ENCODE measurements around the gene GTF2F1. TPM values are rescaled to one million over a fixed set of nuclear protein-coding genes. Genes with fewer than 3 reads are reported as not detected.
"Not testable (repeated sequence)": the region's sequence is repeated elsewhere in the genome, so short reads cannot be mapped to it uniquely, and the experiment has no call there.

Gene GTF2F1
- total RNA-seq, 1 donor from 2014 or later = 52.8 TPM

DNA sequence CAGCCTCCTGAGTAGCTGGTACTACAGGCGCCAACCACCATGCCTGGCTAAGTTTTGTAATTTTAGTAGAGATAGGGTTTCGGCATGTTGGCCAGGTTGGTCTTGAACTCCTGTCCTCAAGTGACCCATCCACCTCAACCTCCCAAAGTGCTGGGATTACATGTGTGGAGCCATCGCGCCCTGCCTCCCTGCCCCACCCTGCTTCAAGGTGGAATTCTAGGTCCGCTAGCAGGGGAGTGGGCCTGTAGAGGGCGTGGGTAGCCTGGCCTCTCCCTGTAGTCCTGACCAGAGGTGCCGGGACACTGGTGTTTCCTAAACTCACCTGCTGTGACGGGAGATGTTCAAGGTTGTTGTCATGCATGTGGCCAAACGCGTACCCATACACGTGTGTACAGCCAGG lies 40.2 kb upstream of the GTF2F1 start:
- DNase-seq (ENCODE audit: extremely low spot score in 2 of 2) = no peak
- Histone ChIP-seq H3K36me3 (no peaks in the 10 kb centered on the region), H3K4me3 (no peak overlapping the region), H3K27me3 (no peaks in the 10 kb centered on the region), H3K27ac (no peak overlapping the region), H3K9me3 (no peaks in the 10 kb centered on the region), H3K4me1 (no peaks in the 10 kb centered on the region)
- TF ChIP-seq POLR2AphosphoS5 (IDR thresholded peaks at IDR 0.05; ENCODE audit: insufficient read depth in 1 of 2, low read depth in 1 of 2) = no peak
- TF ChIP-seq POLR2A (IDR thresholded peaks at IDR 0.05) = no peak
- TF ChIP-seq, protein P1, sequence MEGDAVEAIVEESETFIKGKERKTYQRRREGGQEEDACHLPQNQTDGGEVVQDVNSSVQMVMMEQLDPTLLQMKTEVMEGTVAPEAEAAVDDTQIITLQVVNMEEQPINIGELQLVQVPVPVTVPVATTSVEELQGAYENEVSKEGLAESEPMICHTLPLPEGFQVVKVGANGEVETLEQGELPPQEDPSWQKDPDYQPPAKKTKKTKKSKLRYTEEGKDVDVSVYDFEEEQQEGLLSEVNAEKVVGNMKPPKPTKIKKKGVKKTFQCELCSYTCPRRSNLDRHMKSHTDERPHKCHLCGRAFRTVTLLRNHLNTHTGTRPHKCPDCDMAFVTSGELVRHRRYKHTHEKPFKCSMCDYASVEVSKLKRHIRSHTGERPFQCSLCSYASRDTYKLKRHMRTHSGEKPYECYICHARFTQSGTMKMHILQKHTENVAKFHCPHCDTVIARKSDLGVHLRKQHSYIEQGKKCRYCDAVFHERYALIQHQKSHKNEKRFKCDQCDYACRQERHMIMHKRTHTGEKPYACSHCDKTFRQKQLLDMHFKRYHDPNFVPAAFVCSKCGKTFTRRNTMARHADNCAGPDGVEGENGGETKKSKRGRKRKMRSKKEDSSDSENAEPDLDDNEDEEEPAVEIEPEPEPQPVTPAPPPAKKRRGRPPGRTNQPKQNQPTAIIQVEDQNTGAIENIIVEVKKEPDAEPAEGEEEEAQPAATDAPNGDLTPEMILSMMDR (IDR thresholded peaks at IDR 0.05) = no peak
- intact Hi-C loops (cut with DNase I) = no loop called here

DNA sequence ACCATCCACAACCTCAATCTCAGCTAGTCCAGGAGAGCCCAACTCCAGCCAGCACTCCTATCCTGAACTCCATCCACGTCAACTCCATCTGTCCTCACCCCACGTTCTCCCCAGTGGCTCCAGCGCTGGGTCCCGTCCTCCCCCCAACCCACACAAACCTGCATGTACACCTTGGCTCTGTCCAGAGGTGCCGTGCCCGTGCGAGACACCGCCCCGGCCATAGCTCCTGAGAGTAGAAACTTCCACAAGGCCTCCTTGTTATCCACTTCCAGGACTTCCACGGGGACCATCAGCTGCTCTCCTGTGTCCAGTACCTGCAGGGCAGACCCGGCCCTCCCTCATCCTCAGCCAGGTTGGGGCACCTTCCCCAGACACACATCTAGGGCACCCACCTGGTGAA lies 38.9 kb upstream of the GTF2F1 start:
- TF ChIP-seq POLR2A (IDR thresholded peaks at IDR 0.05) = no peak
- TF ChIP-seq, protein P1 (IDR thresholded peaks at IDR 0.05) = no peak
- TF ChIP-seq POLR2AphosphoS5 (IDR thresholded peaks at IDR 0.05; ENCODE audit: insufficient read depth in 1 of 2, low read depth in 1 of 2) = no peak
- no peaks in the 10 kb centered on the region for H3K9me3 ChIP-seq
- no peak overlapping the region for H3K27ac ChIP-seq
- DNase-seq (ENCODE audit: extremely low spot score in 2 of 2) = no peak
- no peaks in the 10 kb centered on the region for H3K36me3 ChIP-seq
- H3K4me3 ChIP-seq = no peak overlapping the region
- intact Hi-C loops (cut with DNase I) = no loop called here
- no peaks in the 10 kb centered on the region for H3K4me1 ChIP-seq
- no peaks in the 10 kb centered on the region for H3K27me3 ChIP-seq

DNA sequence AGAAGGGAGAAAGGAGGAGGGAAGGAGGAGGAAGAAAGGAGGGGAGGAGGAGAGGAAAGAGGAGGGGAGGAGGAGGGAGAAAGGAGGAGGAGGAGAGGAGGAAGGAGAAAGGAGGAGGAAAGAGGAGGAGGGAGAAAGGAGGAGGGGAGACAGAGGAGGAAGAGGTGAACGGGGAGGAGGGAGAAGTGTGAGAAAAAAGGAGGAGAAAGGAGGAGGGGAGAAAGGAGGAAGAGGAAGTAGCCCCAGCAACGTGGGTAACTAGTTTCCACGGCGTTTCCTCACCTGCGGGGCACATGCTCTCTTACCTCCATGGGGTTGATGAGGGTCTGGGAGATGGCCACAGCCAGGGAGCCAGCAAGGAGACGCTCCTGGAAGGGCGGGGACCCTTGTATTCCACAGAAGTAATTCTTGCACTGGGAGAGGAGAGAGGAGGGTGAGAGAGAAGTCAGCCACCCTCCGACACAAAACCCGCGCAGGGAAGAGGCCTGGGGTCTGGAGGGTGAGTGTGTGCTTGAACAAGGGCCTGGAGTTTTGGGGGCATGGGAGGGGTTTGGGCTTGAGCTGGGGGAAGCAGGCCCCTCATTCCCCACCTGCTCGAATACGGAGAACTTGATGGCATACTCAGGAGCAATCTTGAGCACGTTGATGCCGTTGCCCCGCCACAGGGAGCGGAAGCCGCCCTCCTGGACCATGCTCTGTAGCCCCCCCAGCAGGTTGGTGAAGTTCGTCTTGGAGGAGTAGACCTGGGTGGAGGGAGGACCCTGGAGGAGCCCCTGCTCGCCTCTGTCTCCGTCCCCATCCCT lies 36.7 kb upstream of the GTF2F1 start:
- intact Hi-C loops (cut with DNase I) = no loop called here
- TF ChIP-seq, protein P1 (IDR thresholded peaks at IDR 0.05) = no peak
- DNase-seq (ENCODE audit: extremely low spot score in 2 of 2) = no peak
- Histone ChIP-seq H3K4me1 (peaks cover 6% of the 10 kb centered on the region), H3K36me3 (no peaks in the 10 kb centered on the region), H3K27me3 (no peaks in the 10 kb centered on the region), H3K9me3 (no peaks in the 10 kb centered on the region), H3K27ac (no peak overlapping the region), H3K4me3 (no peak overlapping the region)

DNA sequence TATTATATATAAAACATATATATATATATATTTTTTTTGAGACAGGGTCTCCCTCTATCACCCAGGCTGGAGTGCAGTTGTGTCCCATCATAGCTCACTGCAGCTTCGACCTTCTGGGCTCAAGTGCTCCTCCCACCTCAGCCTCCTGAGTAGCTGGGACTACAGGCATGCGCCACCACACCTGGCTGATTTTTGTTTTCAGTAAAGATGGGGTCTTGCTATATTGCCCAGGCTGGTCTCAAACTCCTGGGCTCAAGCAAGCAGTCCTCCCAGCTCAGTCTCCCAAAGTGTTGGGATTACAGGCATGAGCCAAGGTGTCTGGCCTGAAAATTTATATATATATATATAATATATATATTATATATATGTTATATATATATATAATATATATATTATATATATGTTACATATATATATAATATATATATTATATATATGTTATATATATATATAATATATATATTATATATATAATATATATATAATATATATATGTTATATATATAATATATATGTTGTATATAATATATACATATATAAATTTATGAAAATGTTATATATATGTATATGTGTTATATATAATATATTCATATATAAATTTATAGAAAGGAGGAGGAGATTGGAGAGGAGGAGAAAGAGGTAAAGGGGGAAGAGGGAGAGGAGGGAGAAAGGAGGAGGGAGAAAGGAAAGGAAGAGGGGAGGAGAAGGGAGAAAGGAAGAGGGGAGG lies 35.9 kb upstream of the GTF2F1 start:
- DNase-seq (ENCODE audit: extremely low spot score in 2 of 2); H3K9me3 ChIP-seq; H3K4me3 ChIP-seq; H3K4me1 ChIP-seq; H3K27ac ChIP-seq; H3K36me3 ChIP-seq; intact Hi-C loops (cut with DNase I); H3K27me3 ChIP-seq: not testable (repeated sequence)

DNA sequence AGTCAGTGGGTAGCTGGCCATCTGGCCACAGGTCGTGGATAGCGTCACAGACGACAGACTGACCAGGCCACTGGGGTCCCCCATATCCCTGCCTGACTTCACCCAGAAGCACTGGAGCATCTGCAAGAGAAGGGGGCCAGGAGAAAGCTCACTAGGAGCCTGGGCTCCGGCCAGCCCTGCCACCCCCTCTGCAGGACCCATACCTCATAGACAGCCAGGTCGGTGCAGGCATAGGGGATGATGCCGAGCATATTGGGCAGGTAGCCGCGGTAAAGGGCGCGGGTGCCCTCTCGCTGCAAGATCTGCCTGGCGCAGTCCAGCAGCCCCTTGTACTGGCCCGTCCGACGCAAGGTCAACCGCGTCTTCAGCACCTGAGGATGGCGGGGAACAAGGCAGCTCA lies 34.2 kb upstream of the GTF2F1 start:
- no peaks in the 10 kb centered on the region for H3K27me3 ChIP-seq
- peaks cover 24% of the 10 kb centered on the region for H3K4me1 ChIP-seq
- intact Hi-C loops (cut with DNase I) = no loop called here
- H3K27ac ChIP-seq = no peak overlapping the region
- no peaks in the 10 kb centered on the region for H3K36me3 ChIP-seq
- TF ChIP-seq, protein P1 (IDR thresholded peaks at IDR 0.05) = no peak
- TF ChIP-seq POLR2A (IDR thresholded peaks at IDR 0.05) (no peak), POLR2AphosphoS5 (IDR thresholded peaks at IDR 0.05; ENCODE audit: insufficient read depth in 1 of 2, low read depth in 1 of 2) (no peak)
- no peak overlapping the region for H3K4me3 ChIP-seq
- H3K9me3 ChIP-seq = no peaks in the 10 kb centered on the region
- DNase-seq (ENCODE audit: extremely low spot score in 2 of 2) = no peak
